SU-DHL-6 (cell line): Measurements from ENCODE around the gene BUB3.

Experiments used
- H2AFZ ChIP-seq: fragments of 200-600 bp; sonication (generic); 2 replicates; pipeline ENCODE4 v1.6.1; 2014; ENCODE audit warnings: low read depth, mild to moderate bottlenecking, moderate library complexity, mixed read lengths, antibody characterized with exemption, low read length; ENCODE audit not compliant: severe bottlenecking
- H3F3A ChIP-seq: fragments of 200-600 bp; shearing (Covaris generic); 2 replicates; pipeline ENCODE4 v1.6.0; 2016; ENCODE audit warnings: antibody characterized with exemption, mild to moderate bottlenecking; ENCODE audit not compliant: insufficient read depth
- H3K27ac ChIP-seq: fragments of 200-600 bp; sonication (generic); 2 replicates; pipeline ENCODE4 v1.5.1; 2016; ENCODE audit warnings: low read depth, mild to moderate bottlenecking, low read length, moderate library complexity, mixed read lengths
- H3K27me3 ChIP-seq: fragments of 200-600 bp; sonication (generic), shearing (Covaris generic); 2 replicates; pipeline ENCODE4 v1.6.0; 2014; ENCODE audit warnings: mild to moderate bottlenecking, low read length
- H3K36me3 ChIP-seq: fragments of 200-600 bp; sonication (generic); 2 replicates; pipeline ENCODE4 v1.6.1; 2014; ENCODE audit warnings: mild to moderate bottlenecking, low read length, mixed read lengths
- H3K4me2 ChIP-seq: fragments of 300-600, 200-600 bp; shearing (Covaris generic), sonication (generic); 2 replicates; pipeline ENCODE4 v1.6.0; 2014; ENCODE audit warnings: low read length, low read depth, mild to moderate bottlenecking; ENCODE audit not compliant: poor library complexity, severe bottlenecking
- H3K4me3 ChIP-seq: fragments of 200-600 bp; sonication (generic); 2 replicates; pipeline ENCODE4 v1.5.1; 2014; ENCODE audit warnings: antibody characterized with exemption, low read length, mild to moderate bottlenecking, mixed read lengths; ENCODE audit not compliant: insufficient read depth, poor library complexity, severe bottlenecking
- H3K79me2 ChIP-seq: fragments of 200-600 bp; sonication (generic); 2 replicates; pipeline ENCODE4 v1.6.1; 2014; ENCODE audit warnings: mild to moderate bottlenecking, low read length, moderate library complexity; ENCODE audit not compliant: insufficient read depth
- H3K9ac ChIP-seq: fragments of 200-600 bp; sonication (generic); 2 replicates; pipeline ENCODE4 v1.7.0; 2014; ENCODE audit warnings: mild to moderate bottlenecking, low read length
- H3K9me2 ChIP-seq: fragments of 200-600 bp; sonication (generic); replicated peaks from 2 replicates; pipeline ENCODE4 v1.6.1; 2014; ENCODE audit warnings: low read length; ENCODE audit not compliant: insufficient read depth
- H3K9me3 ChIP-seq: fragments of 200-600 bp; sonication (generic); 2 replicates; pipeline ENCODE4 v1.6.1; 2014; ENCODE audit warnings: low read length, mixed read lengths; ENCODE audit not compliant: insufficient read depth
- H4K20me1 ChIP-seq: fragments of 200-600 bp; sonication (generic); 2 replicates; pipeline ENCODE4 v1.6.1; 2014; ENCODE audit warnings: low read depth, mild to moderate bottlenecking, antibody characterized with exemption, low read length, moderate library complexity, mixed read lengths
- CTCF ChIP-seq: fragments of 200-600 bp; sonication (generic); IDR thresholded peaks from one replicate; pipeline ENCODE4 v1.5.1; 2017; ENCODE audit warnings: antibody characterized with exemption, mild to moderate bottlenecking, low read length, moderate library complexity; ENCODE audit not compliant: insufficient read depth, poor library complexity, severe bottlenecking
- EZH2phosphoT487 ChIP-seq: fragments of 200-600 bp; sonication (generic), shearing (Covaris generic); conservative IDR thresholded peaks from 2 replicates; pipeline ENCODE4 v1.6.1; 2018; ENCODE audit warnings: mild to moderate bottlenecking, antibody characterized with exemption, low read length, moderate library complexity, mixed read lengths

BUB3 gene

GRCh38 chr10:123213192-123213591, 59.0 kb downstream of the BUB3 start:
- Histone ChIP-seq H2AFZ (no peak overlapping the region), H3K9ac (no peak overlapping the region), H3K27me3 (no peaks in the 10 kb centered on the region), H3K9me2 (no peaks in the 10 kb centered on the region), H3K4me2 (no peak overlapping the region), H3K9me3 (peaks cover 1% of the 10 kb centered on the region; the same call in 1 of the 2 replicates), H3K36me3 (no peaks in the 10 kb centered on the region), H3K27ac (no peak overlapping the region), H3K79me2 (no peaks in the 10 kb centered on the region), H4K20me1 (no peaks in the 10 kb centered on the region), H3F3A (no peaks in the 10 kb centered on the region), H3K4me3 (no peak overlapping the region)
- no peak for TF ChIP-seq EZH2phosphoT487
- TF ChIP-seq CTCF: no peak
